ENCODE data around the gene ARHGAP18. TPM values are rescaled to one million over a fixed set of nuclear protein-coding genes. Genes with fewer than 3 reads are reported as not detected.

ARHGAP18 gene
- total and polyA plus RNA-seq, 10 of the 15 experiments (the other 5 are each of a cell fraction or from before 2014, with no cell fraction given): 18.2 to 52.2 (median 31.7) TPM

DNA sequence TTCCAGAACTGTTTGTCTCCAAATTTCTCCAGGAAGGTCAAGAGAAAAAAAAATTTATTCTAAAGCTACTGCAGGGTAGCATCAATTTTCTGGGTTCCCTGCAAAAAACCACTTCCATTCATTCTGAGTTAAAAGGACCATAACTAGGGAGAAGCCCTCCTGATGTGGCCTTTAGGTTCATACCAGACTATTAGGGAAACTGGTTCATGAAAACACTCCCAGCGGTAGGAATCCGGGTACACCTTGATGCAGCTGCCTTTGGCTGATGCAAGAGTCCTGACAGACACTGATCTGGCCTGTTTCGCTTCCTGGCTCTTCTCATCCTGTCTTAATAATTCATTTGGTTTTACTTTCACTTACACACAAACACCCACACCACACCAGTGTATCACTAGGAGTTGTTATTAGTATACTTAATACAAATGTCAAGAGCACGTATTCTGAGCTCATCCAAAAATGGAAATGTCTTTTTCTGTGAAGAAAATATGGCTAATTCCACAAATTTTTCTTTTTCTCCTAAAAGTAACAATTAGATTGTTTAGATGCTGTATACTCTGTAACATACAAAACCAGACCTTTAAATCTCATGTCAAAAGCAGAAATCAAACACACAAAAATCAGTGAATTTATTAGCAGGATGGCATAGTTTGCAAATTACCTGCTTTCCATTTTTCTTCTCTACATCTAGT, 38.4 kb upstream of the ARHGAP18 start:
- under 1% methylated on average over 4 of the region's 4 CpGs for WGBS (ENCODE audit: insufficient coverage, insufficient replicate concordance, low lambda C conversion rate, missing lambda C conversion rate)
- Histone ChIP-seq H3K4me3 (peak overlapping the region; percentile 56), H3K36me3 (ENCODE audit: control insufficient read depth in 2 of 2, insufficient read depth in 2 of 2, low read length in 1 of 2) (no peaks in the 10 kb centered on the region), H3K4me2 (ENCODE audit: control insufficient read depth, insufficient read depth) (peak overlapping the region; percentile 91), H2AFZ (ENCODE audit: control insufficient read depth, low read depth, low read length) (peak overlapping the region; percentile 79), H3K27me3 (replicated peaks in 1 of 2; ENCODE audit: control insufficient read depth in 2 of 2, insufficient read depth in 2 of 2, low read length in 1 of 2) (no peaks in the 10 kb centered on the region), H3K27ac (ENCODE audit: control insufficient read depth, insufficient read depth) (peak overlapping the region; percentile 96), H3K4me1 (ENCODE audit: control insufficient read depth, insufficient read depth, low read length) (peaks cover 42% of the 10 kb centered on the region), H3K9ac (ENCODE audit: control insufficient read depth, insufficient read depth, low read length) (peak overlapping the region; percentile 68), H4K20me1 (ENCODE audit: control insufficient read depth, insufficient read depth) (no peaks in the 10 kb centered on the region), H3K9me3 (replicated peaks; ENCODE audit: control insufficient read depth, insufficient read depth, low read length) (no peaks in the 10 kb centered on the region), H3K79me2 (ENCODE audit: control insufficient read depth, insufficient read depth, low read length) (no peaks in the 10 kb centered on the region)
- FAIRE-seq (peak; percentile 35), DNase-seq (ENCODE audit: low read depth, low spot score) (peak; percentile 82), ATAC-seq (peak; percentile 85)
- CTCF ChIA-PET: interaction anchor here (0.7 to 2.2 kb wide), 15 partner anchors 13 to 273 kb away, joined by 3 to 8 read pairs (median 3); partner anchors contain the start of gene ARHGAP18
- RAD21 ChIA-PET (ENCODE audit: unreplicated experiment): interaction anchor here (0.6 to 2.8 kb wide), 22 partner anchors 12 to 273 kb away, joined by 3 to 15 read pairs (median 4); no protein-coding TSS in a partner anchor
- intact Hi-C loops (cut with micrococcal nuclease; ENCODE audit: unreplicated experiment) (loop anchor here (1.0 to 2.0 kb wide), 2 partner anchors 18 to 76 kb away; no protein-coding TSS in a partner anchor), in situ Hi-C loops (cut with MboI) (no loop called here)
- SMC1A ChIA-PET (ENCODE audit: uncharacterized antibody, unreplicated experiment): interaction anchor here (0.8 to 2.8 kb wide), 17 partner anchors 12 to 249 kb away, joined by 3 to 26 read pairs (median 7); no protein-coding TSS in a partner anchor
- POLR2A ChIA-PET: interaction anchor here (0.5 to 2.5 kb wide), 13 partner anchors 9 to 148 kb away, joined by 3 to 9 read pairs (median 4); partner anchors contain the start of gene ARHGAP18
- no TSS peak for BruUV-seq (replicated peaks)
- TF ChIP-seq RCOR1 (conservative IDR thresholded peaks at IDR 0.05; ENCODE audit: low read depth, low read length): no peak
- no peak for TF ChIP-seq ESRRA (IDR thresholded peaks at IDR 0.05; ENCODE audit: low read length)
- no peak for TF ChIP-seq PAX8 (IDR thresholded peaks at IDR 0.05)
- peak; percentile 63 for TF ChIP-seq CREB1 (IDR thresholded peaks at IDR 0.05; ENCODE audit: low read depth)
- TF ChIP-seq LARP7 (IDR thresholded peaks at IDR 0.05): no peak
- peak; percentile 43; the same call in 1 of the 2 replicates for TF ChIP-seq YY1 (IDR thresholded peaks at IDR 0.05; ENCODE audit: low read depth, low read length)
- peak; percentile 73 for TF ChIP-seq EED (IDR thresholded peaks at IDR 0.05; ENCODE audit: low read depth)
- TF ChIP-seq, protein P1, sequence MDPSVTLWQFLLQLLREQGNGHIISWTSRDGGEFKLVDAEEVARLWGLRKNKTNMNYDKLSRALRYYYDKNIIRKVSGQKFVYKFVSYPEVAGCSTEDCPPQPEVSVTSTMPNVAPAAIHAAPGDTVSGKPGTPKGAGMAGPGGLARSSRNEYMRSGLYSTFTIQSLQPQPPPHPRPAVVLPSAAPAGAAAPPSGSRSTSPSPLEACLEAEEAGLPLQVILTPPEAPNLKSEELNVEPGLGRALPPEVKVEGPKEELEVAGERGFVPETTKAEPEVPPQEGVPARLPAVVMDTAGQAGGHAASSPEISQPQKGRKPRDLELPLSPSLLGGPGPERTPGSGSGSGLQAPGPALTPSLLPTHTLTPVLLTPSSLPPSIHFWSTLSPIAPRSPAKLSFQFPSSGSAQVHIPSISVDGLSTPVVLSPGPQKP (IDR thresholded peaks at IDR 0.05; ENCODE audit: low read depth, low read length): no peak
- TF ChIP-seq, protein P2, sequence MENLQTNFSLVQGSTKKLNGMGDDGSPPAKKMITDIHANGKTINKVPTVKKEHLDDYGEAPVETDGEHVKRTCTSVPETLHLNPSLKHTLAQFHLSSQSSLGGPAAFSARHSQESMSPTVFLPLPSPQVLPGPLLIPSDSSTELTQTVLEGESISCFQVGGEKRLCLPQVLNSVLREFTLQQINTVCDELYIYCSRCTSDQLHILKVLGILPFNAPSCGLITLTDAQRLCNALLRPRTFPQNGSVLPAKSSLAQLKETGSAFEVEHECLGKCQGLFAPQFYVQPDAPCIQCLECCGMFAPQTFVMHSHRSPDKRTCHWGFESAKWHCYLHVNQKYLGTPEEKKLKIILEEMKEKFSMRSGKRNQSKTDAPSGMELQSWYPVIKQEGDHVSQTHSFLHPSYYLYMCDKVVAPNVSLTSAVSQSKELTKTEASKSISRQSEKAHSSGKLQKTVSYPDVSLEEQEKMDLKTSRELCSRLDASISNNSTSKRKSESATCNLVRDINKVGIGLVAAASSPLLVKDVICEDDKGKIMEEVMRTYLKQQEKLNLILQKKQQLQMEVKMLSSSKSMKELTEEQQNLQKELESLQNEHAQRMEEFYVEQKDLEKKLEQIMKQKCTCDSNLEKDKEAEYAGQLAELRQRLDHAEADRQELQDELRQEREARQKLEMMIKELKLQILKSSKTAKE (IDR thresholded peaks at IDR 0.05; ENCODE audit: low read depth, poor library complexity, severe bottlenecking): peak; percentile 38
- TF ChIP-seq CREM (IDR thresholded peaks at IDR 0.05; ENCODE audit: low read depth): no peak; the same call in 1 of the 2 replicates
- TF ChIP-seq ZNF274 (IDR thresholded peaks at IDR 0.05; ENCODE audit: insufficient read depth, insufficient read length): no peak
- TF ChIP-seq RBBP5 (conservative IDR thresholded peaks at IDR 0.05): no peak
- TF ChIP-seq ZBED1 (IDR thresholded peaks at IDR 0.05; ENCODE audit: borderline replicate concordance): no peak
- TF ChIP-seq HDGF (IDR thresholded peaks at IDR 0.05): no peak; the same call in 1 of the 2 replicates
- peak; percentile 57 for TF ChIP-seq NFIC (IDR thresholded peaks at IDR 0.05; ENCODE audit: low read depth, low read length)
- TF ChIP-seq GABPA (IDR thresholded peaks at IDR 0.05; ENCODE audit: low read depth): 0 out of 2 replicates have a peak, but pooled peaks have one; percentile 9
- no peak for TF ChIP-seq ETV6 (conservative IDR thresholded peaks at IDR 0.05 in 1 of 2, IDR thresholded peaks at IDR 0.05 in 1 of 2; ENCODE audit: borderline replicate concordance in 1 of 2, low read depth in 1 of 2)
- no peak for TF ChIP-seq NRF1 (conservative IDR thresholded peaks at IDR 0.05; ENCODE audit: low read depth, low read length)
- no peak for TF ChIP-seq FOXM1 (IDR thresholded peaks at IDR 0.05; ENCODE audit: low read depth, low read length)
- peak in 1 of 2 experiments; percentile 80; a peak in 2 of 4 replicates for TF ChIP-seq CEBPB (IDR thresholded peaks at IDR 0.05; ENCODE audit: borderline replicate concordance in 1 of 2, low read depth in 2 of 2, low read length in 2 of 2)

All from GM12878 (cell line).